ENCODE results near the gene SPATA20. TPM values are rescaled to one million over a fixed set of nuclear protein-coding genes. Genes with fewer than 3 reads are reported as not detected.

Gene SPATA20
- total RNA-seq, 1 experiment from 2014 or later = 24.6 TPM

DNA sequence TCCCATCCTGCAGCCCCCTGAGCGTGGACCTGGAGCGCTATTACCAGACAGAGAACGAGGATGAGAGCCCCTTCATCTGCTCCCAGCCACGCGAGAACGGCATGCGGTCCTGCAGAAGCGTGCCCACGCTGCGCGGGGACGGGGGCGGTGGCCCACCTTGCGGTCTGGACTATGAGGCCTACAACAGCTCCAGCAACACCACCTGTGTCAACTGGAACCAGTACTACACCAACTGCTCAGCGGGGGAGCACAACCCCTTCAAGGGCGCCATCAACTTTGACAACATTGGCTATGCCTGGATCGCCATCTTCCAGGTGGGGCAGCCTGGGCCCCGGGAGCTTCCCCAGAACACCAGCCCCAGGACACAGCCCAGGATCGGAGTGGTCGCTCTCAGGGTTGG is 25.6 kb downstream of the SPATA20 start (continued):
- TF ChIP-seq ZNF281 (CRISPR knock-in tag; IDR thresholded peaks at IDR 0.05) (no peak), IRF2 (CRISPR knock-in tag; IDR thresholded peaks at IDR 0.05; ENCODE audit: borderline replicate concordance, low read depth) (no peak), TEAD4 (CRISPR knock-in tag; IDR thresholded peaks at IDR 0.05) (no peak), NFATC4 (CRISPR knock-in tag; IDR thresholded peaks at IDR 0.05) (no peak), JUN (CRISPR knock-in tag; IDR thresholded peaks at IDR 0.05) (no peak), KAT7 (CRISPR knock-in tag; IDR thresholded peaks at IDR 0.05; ENCODE audit: borderline replicate concordance) (no peak), EMX1 (CRISPR knock-in tag; IDR thresholded peaks at IDR 0.05) (no peak)
- TF ChIP-seq, protein P1, sequence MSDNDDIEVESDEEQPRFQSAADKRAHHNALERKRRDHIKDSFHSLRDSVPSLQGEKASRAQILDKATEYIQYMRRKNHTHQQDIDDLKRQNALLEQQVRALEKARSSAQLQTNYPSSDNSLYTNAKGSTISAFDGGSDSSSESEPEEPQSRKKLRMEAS (CRISPR knock-in tag; IDR thresholded peaks at IDR 0.05) = no peak
- TF ChIP-seq, protein P2, sequence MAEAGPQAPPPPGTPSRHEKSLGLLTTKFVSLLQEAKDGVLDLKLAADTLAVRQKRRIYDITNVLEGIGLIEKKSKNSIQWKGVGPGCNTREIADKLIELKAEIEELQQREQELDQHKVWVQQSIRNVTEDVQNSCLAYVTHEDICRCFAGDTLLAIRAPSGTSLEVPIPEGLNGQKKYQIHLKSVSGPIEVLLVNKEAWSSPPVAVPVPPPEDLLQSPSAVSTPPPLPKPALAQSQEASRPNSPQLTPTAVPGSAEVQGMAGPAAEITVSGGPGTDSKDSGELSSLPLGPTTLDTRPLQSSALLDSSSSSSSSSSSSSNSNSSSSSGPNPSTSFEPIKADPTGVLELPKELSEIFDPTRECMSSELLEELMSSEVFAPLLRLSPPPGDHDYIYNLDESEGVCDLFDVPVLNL (CRISPR knock-in tag; IDR thresholded peaks at IDR 0.05; ENCODE audit: borderline replicate concordance, low read depth) = no peak
- TF ChIP-seq, protein P3, sequence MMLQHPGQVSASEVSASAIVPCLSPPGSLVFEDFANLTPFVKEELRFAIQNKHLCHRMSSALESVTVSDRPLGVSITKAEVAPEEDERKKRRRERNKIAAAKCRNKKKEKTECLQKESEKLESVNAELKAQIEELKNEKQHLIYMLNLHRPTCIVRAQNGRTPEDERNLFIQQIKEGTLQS (CRISPR knock-in tag; conservative IDR thresholded peaks at IDR 0.05) = no peak
- TF ChIP-seq, protein P4, sequence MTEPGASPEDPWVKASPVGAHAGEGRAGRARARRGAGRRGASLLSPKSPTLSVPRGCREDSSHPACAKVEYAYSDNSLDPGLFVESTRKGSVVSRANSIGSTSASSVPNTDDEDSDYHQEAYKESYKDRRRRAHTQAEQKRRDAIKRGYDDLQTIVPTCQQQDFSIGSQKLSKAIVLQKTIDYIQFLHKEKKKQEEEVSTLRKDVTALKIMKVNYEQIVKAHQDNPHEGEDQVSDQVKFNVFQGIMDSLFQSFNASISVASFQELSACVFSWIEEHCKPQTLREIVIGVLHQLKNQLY (CRISPR knock-in tag; IDR thresholded peaks at IDR 0.05) = no peak

- no peak for ATAC-seq
- Mint-ChIP-seq H3K27ac (no peak overlapping the region), H3K4me1 (peaks cover 19% of the 10 kb centered on the region), H3K4me3 (no peak overlapping the region), H3K9me3 (no peaks in the 10 kb centered on the region), H3K27me3 (ENCODE audit: low read depth) (no peaks in the 10 kb centered on the region), H3K36me3 (no peaks in the 10 kb centered on the region)
- TF ChIP-seq TEAD1 (CRISPR knock-in tag; IDR thresholded peaks at IDR 0.05) (no peak), ZNF512 (CRISPR knock-in tag; IDR thresholded peaks at IDR 0.05; ENCODE audit: borderline replicate concordance) (no peak), NR2C2 (CRISPR knock-in tag; IDR thresholded peaks at IDR 0.05) (no peak)
- ChIA-PET CTCF (interaction anchor here (0.6 to 4.2 kb wide), 2 partner anchors 24 to 76 kb away, joined by 4 to 36 read pairs; no protein-coding TSS in a partner anchor), POLR2A (no interaction called here)
- no peak for DNase-seq (ENCODE audit: low spot score)
Measured at GRCh38 chr17:50573866-50574611, 27.1 kb downstream of the SPATA20 start.

DNA sequence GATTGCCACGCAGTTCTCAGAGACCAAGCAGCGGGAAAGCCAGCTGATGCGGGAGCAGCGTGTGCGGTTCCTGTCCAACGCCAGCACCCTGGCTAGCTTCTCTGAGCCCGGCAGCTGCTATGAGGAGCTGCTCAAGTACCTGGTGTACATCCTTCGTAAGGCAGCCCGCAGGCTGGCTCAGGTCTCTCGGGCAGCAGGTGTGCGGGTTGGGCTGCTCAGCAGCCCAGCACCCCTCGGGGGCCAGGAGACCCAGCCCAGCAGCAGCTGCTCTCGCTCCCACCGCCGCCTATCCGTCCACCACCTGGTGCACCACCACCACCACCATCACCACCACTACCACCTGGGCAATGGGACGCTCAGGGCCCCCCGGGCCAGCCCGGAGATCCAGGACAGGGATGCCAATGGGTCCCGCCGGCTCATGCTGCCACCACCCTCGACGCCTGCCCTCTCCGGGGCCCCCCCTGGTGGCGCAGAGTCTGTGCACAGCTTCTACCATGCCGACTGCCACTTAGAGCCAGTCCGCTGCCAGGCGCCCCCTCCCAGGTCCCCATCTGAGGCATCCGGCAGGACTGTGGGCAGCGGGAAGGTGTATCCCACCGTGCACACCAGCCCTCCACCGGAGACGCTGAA is 28.7 kb downstream of the SPATA20 start:
- Mint-ChIP-seq H3K27ac (no peak overlapping the region), H3K9me3 (no peaks in the 10 kb centered on the region), H3K4me3 (no peak overlapping the region), H3K36me3 (no peaks in the 10 kb centered on the region), H3K4me1 (peaks cover 14% of the 10 kb centered on the region), H3K27me3 (ENCODE audit: low read depth) (no peaks in the 10 kb centered on the region)
- CTCF ChIA-PET = interaction anchor here (0.5 to 4.2 kb wide), 14 partner anchors 9 to 338 kb away, joined by 3 to 36 read pairs (median 4); partner anchors contain the start of gene CACNA1G
- ATAC-seq = peak; percentile 47
- peak; percentile 49 for DNase-seq (ENCODE audit: low spot score)
- POLR2A ChIA-PET = interaction anchor here (1.2 kb wide), 1 partner anchor 15 kb away, joined by 4 read pairs; the partner anchor contains the start of gene CACNA1G
- TF ChIP-seq NR1H2 (CRISPR knock-in tag; IDR thresholded peaks at IDR 0.05) = no peak
- no peak for TF ChIP-seq ZNF396 (CRISPR knock-in tag; IDR thresholded peaks at IDR 0.05; ENCODE audit: borderline replicate concordance)
- no peak for TF ChIP-seq MXD4 (CRISPR knock-in tag; IDR thresholded peaks at IDR 0.05; ENCODE audit: borderline replicate concordance)
- no peak for TF ChIP-seq CREM (CRISPR knock-in tag; IDR thresholded peaks at IDR 0.05)
- TF ChIP-seq RORB (CRISPR knock-in tag; IDR thresholded peaks at IDR 0.05) = no peak
